NCI-H2196 (cell line): ENCODE data around the gene PAWR.
"Not testable (repeated sequence)": the region's sequence is repeated elsewhere in the genome, so short reads cannot be mapped to it uniquely, and the experiment has no call there.

ENCODE experiments used
- DNase-seq: peaks from one replicate; lab custom pipeline; 2025; ENCODE audit not compliant: unreplicated experiment; lab: John Stamatoyannopoulos, UW

Gene PAWR

DNA sequence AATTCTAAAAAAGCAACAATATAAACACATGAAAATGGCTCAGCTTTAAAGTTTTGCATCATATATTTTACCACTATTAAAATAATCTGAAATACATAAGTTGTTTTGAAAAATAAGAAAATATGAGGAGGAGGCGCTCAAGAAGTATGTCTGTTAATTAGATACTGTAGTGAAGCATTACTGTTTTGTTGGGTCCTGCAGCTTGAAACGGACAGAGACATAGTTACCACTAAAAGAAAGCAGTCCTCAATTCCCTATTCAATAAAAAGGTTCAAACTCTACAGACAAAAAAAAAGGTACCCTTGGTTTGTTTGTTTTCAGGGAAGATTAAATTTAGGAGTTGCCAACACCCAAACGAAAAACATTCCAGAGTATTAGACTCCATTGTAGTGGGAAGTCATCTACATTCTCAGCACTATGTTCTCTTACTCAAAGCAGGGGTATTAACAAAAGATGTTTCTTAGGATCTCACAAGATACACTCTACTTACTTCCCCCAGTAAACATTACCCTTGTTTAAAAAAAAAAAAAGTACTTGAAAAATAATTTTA, 3.0 kb downstream of the PAWR start:
- DNase-seq: no peak

GRCh38 chr12:79686171-79686570, 4.6 kb downstream of the PAWR start:
- no peak for DNase-seq

DNA sequence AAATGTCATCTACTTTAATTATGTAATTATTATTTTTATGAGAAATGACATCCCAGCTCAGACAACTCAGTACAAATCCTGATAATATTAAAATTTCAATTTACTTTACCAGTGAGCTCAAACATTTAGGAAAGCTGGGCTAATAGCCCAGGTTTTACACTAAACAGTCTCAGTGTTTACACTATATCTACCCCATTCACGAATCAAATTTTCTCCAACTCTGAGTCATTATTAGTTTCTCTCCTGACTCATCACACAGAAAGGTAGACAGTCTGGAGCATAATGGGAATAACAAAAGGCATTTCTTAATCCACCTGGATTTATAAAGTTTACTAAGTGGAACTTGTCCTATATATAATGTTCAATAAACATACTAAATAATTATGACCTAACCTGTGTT, 5.7 kb downstream of the PAWR start:
- DNase-seq: no peak

DNA sequence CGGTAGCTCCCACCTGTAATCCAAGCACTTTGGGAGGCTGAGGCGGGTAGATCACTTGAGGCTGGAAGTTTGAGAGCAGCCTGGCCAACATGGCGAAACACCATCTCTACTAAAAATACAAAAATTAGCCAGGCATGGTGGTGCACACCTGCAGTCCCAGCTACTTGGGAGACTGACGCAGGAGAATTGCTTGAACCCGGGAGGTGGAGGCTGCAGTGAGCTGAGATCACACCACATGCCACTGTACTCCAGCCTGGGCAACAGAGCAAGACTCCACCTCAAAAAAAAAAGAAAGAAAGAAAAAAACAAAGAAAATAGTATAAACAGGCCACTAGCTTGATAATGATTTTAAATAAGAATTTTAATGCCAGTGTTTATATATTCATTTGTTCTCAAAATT, 6.4 kb downstream of the PAWR start:
- DNase-seq: not testable (repeated sequence)

GRCh38 chr12:79682593-79682992, 8.2 kb downstream of the PAWR start:
- no peak for DNase-seq

- DNase-seq: no peak
Measured at GRCh38 chr12:79681008-79681590, 9.7 kb downstream of the PAWR start.

DNA sequence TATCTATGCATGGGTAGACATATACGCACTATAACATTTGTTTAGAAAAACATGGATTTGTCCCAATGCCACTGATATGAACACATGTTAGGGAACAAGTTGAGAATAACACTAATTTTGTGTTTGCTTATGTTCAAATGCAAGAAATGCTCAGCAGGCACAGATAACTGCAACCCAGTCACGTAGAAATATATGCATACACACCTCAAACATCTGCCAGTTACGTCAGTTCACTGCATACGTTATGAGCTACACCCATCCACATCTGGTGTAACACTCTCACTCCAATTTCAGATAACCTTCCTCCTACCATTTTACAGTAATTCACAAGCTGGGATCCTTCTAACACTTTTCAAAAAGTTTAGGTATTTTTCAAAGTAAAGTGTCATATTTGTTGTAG, 10.7 kb downstream of the PAWR start:
- no peak for DNase-seq

GRCh38 chr12:79678306-79678705, 12.5 kb downstream of the PAWR start:
- no peak for DNase-seq

DNA sequence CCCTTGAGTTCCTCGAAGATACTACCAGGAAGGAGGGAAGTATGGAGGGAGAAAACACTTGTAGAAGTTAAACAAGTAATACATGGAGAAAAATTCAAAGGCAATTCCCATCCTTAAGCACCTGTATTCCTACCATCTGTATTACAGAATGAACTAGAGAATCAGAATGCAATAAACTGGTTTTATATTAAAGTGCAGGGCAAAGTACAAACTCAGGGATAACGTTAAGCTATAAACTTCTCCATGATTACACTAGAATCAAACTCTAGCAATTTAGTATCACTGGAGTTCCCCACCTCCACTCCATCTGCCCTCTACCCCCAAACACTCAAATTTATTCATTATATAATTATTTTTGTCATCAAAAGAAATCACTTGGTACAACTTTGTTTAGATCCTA, 13.1 kb downstream of the PAWR start:
- no peak for DNase-seq

DNA sequence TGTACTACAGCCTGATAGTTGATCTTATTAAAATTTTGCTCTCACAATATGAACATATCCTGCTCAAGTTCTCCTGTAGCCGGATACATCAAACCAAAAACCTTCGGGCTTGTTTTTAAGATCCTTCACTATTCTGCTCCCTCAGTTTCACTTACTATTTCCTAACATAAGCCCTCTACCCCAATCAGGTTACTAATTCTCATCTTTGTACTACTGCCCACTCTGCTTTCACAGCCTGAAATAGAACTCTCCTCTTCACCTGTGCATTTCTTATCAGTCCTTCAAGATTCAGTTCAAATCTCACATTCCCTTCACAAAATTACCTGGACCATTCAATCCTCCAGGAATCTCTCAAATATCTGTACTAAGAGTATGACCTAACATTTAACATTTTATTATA, 14.2 kb downstream of the PAWR start:
- no peak for DNase-seq

DNA sequence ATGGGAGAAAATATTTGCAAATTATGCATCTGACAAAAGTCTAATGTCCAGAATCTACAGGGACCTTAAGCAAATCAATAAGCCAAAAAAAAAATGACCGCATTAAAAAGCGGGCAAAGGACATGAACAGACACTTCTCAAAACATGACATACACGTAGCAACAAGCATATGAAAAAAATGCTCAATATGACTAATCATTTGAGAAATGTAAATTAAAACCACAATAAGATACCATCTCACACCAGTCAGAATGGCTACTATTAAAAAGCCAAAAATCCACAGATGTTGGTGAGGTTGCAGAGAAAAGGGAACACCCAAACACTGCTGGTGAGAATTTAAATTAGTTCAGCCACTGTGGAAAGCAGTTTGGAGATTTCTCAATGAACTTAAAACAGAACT, 16.1 kb downstream of the PAWR start:
- DNase-seq: no peak

GRCh38 chr12:79673354-79673753, 17.4 kb downstream of the PAWR start:
- DNase-seq: no peak

GRCh38 chr12:79668113-79668512, 22.7 kb downstream of the PAWR start:
- DNase-seq: no peak

DNA sequence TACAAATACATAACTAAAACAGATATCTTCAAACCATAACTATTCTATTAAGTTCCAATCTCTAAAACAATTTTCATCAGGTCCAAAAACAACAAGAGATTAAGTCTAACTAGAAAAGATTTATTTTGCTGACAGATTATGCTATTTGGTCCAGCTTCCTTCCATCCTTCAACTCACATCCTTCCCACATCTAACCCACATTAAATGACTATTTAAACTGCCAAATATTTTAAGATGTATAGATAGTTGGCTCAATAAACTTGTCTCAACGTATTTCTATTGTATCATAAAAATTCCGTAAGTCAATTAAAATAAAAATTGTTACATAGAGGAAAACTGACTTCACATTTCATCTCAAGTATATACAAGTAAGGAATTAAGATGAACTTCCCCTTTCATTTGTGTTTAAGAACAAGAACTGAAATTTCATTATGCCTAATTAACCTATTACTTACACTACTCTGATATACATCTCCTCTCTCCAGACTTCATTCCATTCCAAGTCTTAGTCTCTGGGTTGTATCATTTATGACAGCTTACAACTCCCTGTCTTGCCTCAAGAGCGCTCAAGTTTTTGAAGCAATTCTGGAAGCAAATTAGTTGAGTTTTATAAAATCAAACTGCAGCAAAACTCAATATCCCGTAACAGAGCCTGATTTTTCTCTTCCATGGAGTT, 25.4 kb downstream of the PAWR start:
- DNase-seq: no peak

- no peak for DNase-seq
Measured at GRCh38 chr12:79664518-79664917, 26.2 kb downstream of the PAWR start.

DNA sequence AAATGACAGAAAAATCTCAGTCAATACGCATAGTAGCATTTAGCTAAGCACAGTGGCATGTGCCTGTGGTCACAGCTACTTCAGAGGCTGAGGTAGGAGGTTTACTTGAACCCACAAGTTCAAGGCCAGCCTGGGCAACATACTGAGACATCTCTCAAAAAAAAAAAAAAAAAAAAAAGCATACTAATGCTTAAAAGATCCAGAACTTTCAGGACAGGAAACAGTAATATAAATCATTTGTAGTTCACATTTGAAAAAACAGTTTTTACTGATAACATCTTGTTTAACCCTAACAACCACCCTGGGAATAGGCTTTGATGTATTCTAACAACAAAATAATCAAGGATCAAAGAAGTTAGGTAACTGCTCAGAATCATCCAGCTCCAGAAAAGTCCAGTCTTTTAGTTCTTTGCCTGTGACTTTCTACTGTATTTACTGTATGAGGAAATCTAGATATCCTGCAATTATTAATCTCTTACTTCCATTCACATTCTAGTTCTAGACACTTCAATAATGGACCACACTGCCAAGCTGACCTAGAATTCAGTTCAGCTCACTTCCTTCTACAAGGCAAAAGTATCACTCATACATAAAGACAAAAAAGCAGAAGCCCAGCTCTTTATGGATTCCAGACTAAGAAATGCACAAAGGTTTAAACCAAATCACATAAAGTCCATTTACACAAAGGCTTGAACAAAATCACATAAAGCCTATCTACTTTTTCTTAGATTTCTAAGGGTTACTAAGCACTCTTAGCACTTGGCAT, 28.5 kb downstream of the PAWR start:
- DNase-seq: no peak

DNA sequence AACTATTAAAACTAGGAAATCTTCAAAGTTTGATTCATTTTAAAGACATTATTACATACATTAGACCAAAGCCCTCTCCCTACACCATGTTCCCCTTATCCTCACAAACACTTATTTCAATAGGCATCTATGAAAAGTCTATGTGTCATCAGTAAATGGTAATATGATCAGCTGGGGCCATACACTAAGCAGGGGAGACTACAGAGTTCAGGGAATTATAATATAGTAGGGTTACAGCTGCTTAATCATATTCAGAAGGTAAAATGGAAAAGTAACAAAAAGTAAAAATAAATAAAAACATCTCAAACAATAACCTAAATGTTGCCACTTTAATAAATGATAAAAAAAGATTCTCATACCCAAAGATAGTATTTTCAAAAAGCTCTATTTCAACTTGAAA, 29.1 kb downstream of the PAWR start:
- DNase-seq: no peak

DNA sequence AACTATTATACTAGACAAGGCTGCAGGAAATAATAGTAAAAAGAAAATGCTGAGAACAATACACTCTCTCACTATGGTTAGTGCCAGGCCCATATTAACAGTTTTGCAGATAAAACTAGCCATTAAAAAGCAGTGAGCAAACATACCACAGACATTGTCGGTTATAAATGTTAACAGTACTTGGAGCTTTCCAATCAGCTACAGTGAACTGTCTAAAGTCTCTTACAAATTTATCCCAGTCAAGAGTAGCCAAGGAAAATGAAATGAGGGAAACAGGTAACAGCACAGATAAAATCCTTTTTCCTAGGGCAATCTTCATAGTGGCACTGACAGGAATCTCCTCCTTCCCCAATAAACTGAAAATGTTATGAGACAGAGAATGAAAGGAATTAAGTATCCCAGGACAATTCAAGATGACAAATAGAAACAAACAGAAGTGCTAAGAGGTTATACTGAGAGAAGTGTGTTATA, 30.8 kb downstream of the PAWR start:
- DNase-seq: no peak

DNA sequence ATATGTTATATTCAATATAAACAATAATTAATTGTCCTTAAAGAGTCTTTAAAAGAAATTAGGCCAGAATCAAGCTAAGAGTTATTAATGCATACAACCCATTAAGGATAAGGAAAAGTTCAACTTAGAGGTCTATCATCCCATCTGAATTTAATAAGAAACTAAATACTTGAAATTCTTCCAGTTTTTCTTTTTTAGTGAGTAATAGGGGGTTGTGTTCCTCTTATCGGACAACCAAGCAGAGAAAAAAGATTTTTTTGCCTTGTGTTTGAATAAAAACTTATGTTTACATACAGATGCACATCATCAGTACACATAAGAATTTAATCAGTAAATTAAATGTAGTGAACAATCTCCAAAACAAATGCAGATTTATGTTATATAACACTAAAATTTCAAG, 32.5 kb downstream of the PAWR start:
- no peak for DNase-seq

- no peak for DNase-seq
Measured at GRCh38 chr12:79657136-79657535, 33.6 kb downstream of the PAWR start.

- no peak for DNase-seq
Measured at GRCh38 chr12:79655036-79655435, 35.7 kb downstream of the PAWR start.

GRCh38 chr12:79652521-79652920, 38.2 kb downstream of the PAWR start:
- no peak for DNase-seq
